ENCODE results near the gene SPATA18.

GRCh38 chr4:52093466-52093865 lies 42.4 kb downstream of the SPATA18 start:
- TF ChIP-seq POLR2A (IDR thresholded peaks at IDR 0.05) (no peak), CTCF (IDR thresholded peaks at IDR 0.05) (no peak)
